Ishikawa (cell line): ENCODE data around the gene FRMD4B.

Source experiments
- EGR1 ChIP-seq: IDR thresholded peaks from 2 replicates; pipeline ENCODE4 v1.6.1; 2012
- MAX ChIP-seq: IDR thresholded peaks from 2 replicates; pipeline ENCODE4 v1.6.1; 2012
- NFIC ChIP-seq: IDR thresholded peaks from 2 replicates; pipeline ENCODE4 v1.6.1; 2012

- TF ChIP-seq MAX = no peak
- TF ChIP-seq EGR1 = no peak
- no peak for TF ChIP-seq NFIC
These were observed 134.6 kb downstream of the FRMD4B start for GRCh38 chr3:69251078-69251805.
